Neuronal stem cell (in vitro differentiated cells): Measurements from ENCODE around the gene MUC6.

Experiments
- DNase-seq: peaks from one replicate; pipeline ENCODE4 v3.0.0-alpha.2; 2013; ENCODE audit warnings: low spot score
- H2AFZ ChIP-seq: one replicate; pipeline ENCODE4 v1.6.1; 2013; ENCODE audit warnings: mild to moderate bottlenecking, low read length, inconsistent platforms
- H2AK5ac ChIP-seq: 2 replicates; pipeline ENCODE4 v1.6.1; 2013; ENCODE audit warnings: low read depth, mild to moderate bottlenecking, inconsistent platforms, low read length, moderate library complexity, mixed read lengths
- H2BK120ac ChIP-seq: 2 replicates; pipeline ENCODE4 v1.6.1; 2013; ENCODE audit warnings: low read depth, mild to moderate bottlenecking, inconsistent platforms, low read length, moderate library complexity, mixed read lengths
- H2BK12ac ChIP-seq: one replicate; pipeline ENCODE4 v1.6.1; 2013; ENCODE audit warnings: low read length, inconsistent platforms
- H2BK15ac ChIP-seq: 2 replicates; pipeline ENCODE4 v1.6.1; 2013; ENCODE audit warnings: mild to moderate bottlenecking, low read length, inconsistent platforms, mixed read lengths
- H2BK5ac ChIP-seq: one replicate; pipeline ENCODE4 v1.6.1; 2013; ENCODE audit warnings: inconsistent platforms, mild to moderate bottlenecking, low read length, moderate library complexity
- H3K14ac ChIP-seq: one replicate; pipeline ENCODE4 v1.6.1; 2013; ENCODE audit warnings: low read length, inconsistent platforms
- H3K18ac ChIP-seq: 2 replicates; pipeline ENCODE4 v1.6.1; 2013; ENCODE audit warnings: low read length, inconsistent platforms
- H3K23ac ChIP-seq: 2 replicates; pipeline ENCODE4 v1.6.1; 2013; ENCODE audit warnings: low read depth, mild to moderate bottlenecking, mixed read lengths, low read length, inconsistent platforms; ENCODE audit not compliant: poor library complexity
- H3K27ac ChIP-seq: replicated peaks from 3 replicates; pipeline ENCODE4 v1.5.1; 2013; ENCODE audit warnings: low read length, inconsistent platforms
- H3K27me3 ChIP-seq, 3 experiments: 2 replicates each; pipeline ENCODE4 v1.6.1; 2013; ENCODE audit warnings: low read length in 3 of 3, mild to moderate bottlenecking in 2 of 3, inconsistent platforms in 1 of 3, low read depth in 1 of 3, mixed read lengths in 1 of 3, moderate library complexity in 1 of 3; ENCODE audit not compliant: control insufficient read depth in 3 of 3, insufficient read depth in 3 of 3
- H3K36me3 ChIP-seq, 2 donors: replicated peaks in 1 of 2; 2 replicates each; pipeline ENCODE4 v1.6.1; 2013; ENCODE audit warnings: low read length in 2 of 2; ENCODE audit not compliant: control insufficient read depth in 2 of 2, insufficient read depth in 2 of 2
- H3K4ac ChIP-seq: 2 replicates; pipeline ENCODE4 v1.6.1; 2013; ENCODE audit warnings: inconsistent platforms, mild to moderate bottlenecking, low read length, moderate library complexity
- H3K4me1 ChIP-seq, 2 donors: 1 replicate in 1 of 2; 2 replicates in 1 of 2; pipeline ENCODE4 v1.6.1; 2013; ENCODE audit warnings: low read length in 2 of 2, low read depth in 1 of 2; ENCODE audit not compliant: control insufficient read depth in 2 of 2, insufficient read depth in 1 of 2
- H3K4me2 ChIP-seq: one replicate; pipeline ENCODE4 v1.6.1; 2013; ENCODE audit warnings: mild to moderate bottlenecking, low read length, inconsistent platforms; ENCODE audit not compliant: insufficient read depth, poor library complexity, severe bottlenecking
- H3K4me3 ChIP-seq, 2 donors: 2 replicates each; pipeline ENCODE4 v1.5.1; 2013; ENCODE audit warnings: low read length in 2 of 2, mild to moderate bottlenecking in 2 of 2, inconsistent platforms in 1 of 2, moderate library complexity in 1 of 2
- H3K79me1 ChIP-seq: one replicate; pipeline ENCODE4 v1.6.1; 2013; ENCODE audit warnings: low read depth, mild to moderate bottlenecking, inconsistent platforms, low read length, moderate library complexity
- H3K9ac ChIP-seq: one replicate; pipeline ENCODE4 v1.6.1; 2013; ENCODE audit warnings: mild to moderate bottlenecking, low read depth, low read length, inconsistent platforms; ENCODE audit not compliant: poor library complexity
- H3K9me3 ChIP-seq, 2 donors: replicated peaks in 1 of 2; 2 replicates each; pipeline versions ENCODE3 to v1.6.1; 2013; ENCODE audit warnings: low read length in 2 of 2, mild to moderate bottlenecking in 2 of 2, inconsistent platforms in 1 of 2, low read depth in 1 of 2, mixed read lengths in 1 of 2, moderate library complexity in 1 of 2; ENCODE audit not compliant: control insufficient read depth in 2 of 2, insufficient read depth in 1 of 2
- H4K8ac ChIP-seq: one replicate; pipeline ENCODE4 v1.6.1; 2013; ENCODE audit warnings: low read depth, mild to moderate bottlenecking, inconsistent platforms, low read length, moderate library complexity
- H4K91ac ChIP-seq: one replicate; pipeline ENCODE4 v1.6.1; 2013; ENCODE audit warnings: low read length, low read depth, mild to moderate bottlenecking, inconsistent platforms; ENCODE audit not compliant: poor library complexity
- WGBS, 2 donors: extraction: QIAGEN DNeasy Blood & Tissue Kit; methylation state at CpG; one replicate each; pipeline ENCODE4 v1.1.7; 2013; ENCODE audit warnings: missing lambda C conversion rate in 2 of 2, mixed read lengths in 1 of 2; ENCODE audit not compliant: insufficient read length in 2 of 2, insufficient replicate concordance in 1 of 2; ENCODE audit errors: extremely low coverage in 2 of 2; 5-methylcytosine and 5-hydroxymethylcytosine counted together

MUC6 gene

GRCh38 chr11:965206-965775 is 71.2 kb downstream of the MUC6 start:
- no peak for DNase-seq
- no peak overlapping the region for H3K4ac ChIP-seq
- H3K4me1 ChIP-seq = no peaks in the 10 kb centered on the region
- H3K18ac ChIP-seq = no peak overlapping the region
- H4K91ac ChIP-seq = no peak overlapping the region
- H3K9me3 ChIP-seq = peaks cover 2 to 5% of the 10 kb centered on the region in 2 donors
- H2BK120ac ChIP-seq = no peak overlapping the region
- H3K14ac ChIP-seq = no peak overlapping the region
- no peaks in the 10 kb centered on the region for H3K27me3 ChIP-seq
- peaks cover 4% of the 10 kb centered on the region for H3K79me1 ChIP-seq
- H3K4me3 ChIP-seq = no peak overlapping the region
- no peak overlapping the region for H2AFZ ChIP-seq
- H2AK5ac ChIP-seq = no peak overlapping the region
- H3K4me2 ChIP-seq = no peak overlapping the region
- H3K27ac ChIP-seq = no peak overlapping the region
- no peak overlapping the region for H2BK15ac ChIP-seq
- H3K23ac ChIP-seq = no peak overlapping the region
- H3K36me3 ChIP-seq = peaks cover 23 to 69% of the 10 kb centered on the region in 2 donors
- no peak overlapping the region for H2BK5ac ChIP-seq
- no CpG with 5 or more reads among the region's 13 CpGs for WGBS, 2 donors
- no peak overlapping the region for H3K9ac ChIP-seq
- no peak overlapping the region for H4K8ac ChIP-seq
- no peak overlapping the region for H2BK12ac ChIP-seq

DNA sequence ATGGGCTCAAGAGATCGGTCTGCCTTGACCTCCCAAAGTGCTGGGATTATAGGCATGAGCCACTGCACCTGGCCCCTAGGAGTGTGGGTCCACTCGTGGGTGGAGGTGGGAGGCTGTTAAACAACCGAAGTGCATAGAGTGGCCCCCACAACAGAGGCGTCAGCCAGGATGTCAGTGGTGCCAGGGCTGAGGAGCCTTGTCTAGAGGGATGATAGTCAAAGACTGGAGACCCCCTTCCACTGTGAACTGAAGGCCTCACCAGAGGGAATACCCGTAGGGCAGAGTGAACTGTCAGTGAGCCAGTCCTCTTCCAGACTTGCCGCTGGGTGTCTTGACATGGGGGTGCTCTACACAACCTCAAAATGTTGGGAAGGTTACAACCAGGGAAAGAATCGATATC is 72.7 kb downstream of the MUC6 start:
- Histone ChIP-seq H2BK120ac (no peak overlapping the region), H3K9me3 (peaks cover 2 to 5% of the 10 kb centered on the region in 2 donors), H3K23ac (no peak overlapping the region), H2AK5ac (no peak overlapping the region), H3K4me2 (no peak overlapping the region), H3K4me1 (no peaks in the 10 kb centered on the region), H3K9ac (no peak overlapping the region), H3K4ac (no peak overlapping the region), H3K79me1 (peaks cover 2% of the 10 kb centered on the region), H2BK15ac (no peak overlapping the region), H4K8ac (no peak overlapping the region), H4K91ac (no peak overlapping the region), H3K27ac (no peak overlapping the region), H2BK5ac (no peak overlapping the region), H2BK12ac (no peak overlapping the region), H2AFZ (no peak overlapping the region), H3K4me3 (no peak overlapping the region), H3K36me3 (peaks cover 23 to 73% of the 10 kb centered on the region in 2 donors), H3K18ac (no peak overlapping the region), H3K14ac (no peak overlapping the region), H3K27me3 (no peaks in the 10 kb centered on the region)
- DNase-seq = no peak
- WGBS, 2 donors = no CpG with 5 or more reads among the region's 7 CpGs
